ENCODE data around the gene TCFL5. TPM values are rescaled to one million over a fixed set of nuclear protein-coding genes. Genes with fewer than 3 reads are reported as not detected.

Gene TCFL5
- total RNA-seq, 1 experiment from 2014 or later = 15.1 TPM

DNA sequence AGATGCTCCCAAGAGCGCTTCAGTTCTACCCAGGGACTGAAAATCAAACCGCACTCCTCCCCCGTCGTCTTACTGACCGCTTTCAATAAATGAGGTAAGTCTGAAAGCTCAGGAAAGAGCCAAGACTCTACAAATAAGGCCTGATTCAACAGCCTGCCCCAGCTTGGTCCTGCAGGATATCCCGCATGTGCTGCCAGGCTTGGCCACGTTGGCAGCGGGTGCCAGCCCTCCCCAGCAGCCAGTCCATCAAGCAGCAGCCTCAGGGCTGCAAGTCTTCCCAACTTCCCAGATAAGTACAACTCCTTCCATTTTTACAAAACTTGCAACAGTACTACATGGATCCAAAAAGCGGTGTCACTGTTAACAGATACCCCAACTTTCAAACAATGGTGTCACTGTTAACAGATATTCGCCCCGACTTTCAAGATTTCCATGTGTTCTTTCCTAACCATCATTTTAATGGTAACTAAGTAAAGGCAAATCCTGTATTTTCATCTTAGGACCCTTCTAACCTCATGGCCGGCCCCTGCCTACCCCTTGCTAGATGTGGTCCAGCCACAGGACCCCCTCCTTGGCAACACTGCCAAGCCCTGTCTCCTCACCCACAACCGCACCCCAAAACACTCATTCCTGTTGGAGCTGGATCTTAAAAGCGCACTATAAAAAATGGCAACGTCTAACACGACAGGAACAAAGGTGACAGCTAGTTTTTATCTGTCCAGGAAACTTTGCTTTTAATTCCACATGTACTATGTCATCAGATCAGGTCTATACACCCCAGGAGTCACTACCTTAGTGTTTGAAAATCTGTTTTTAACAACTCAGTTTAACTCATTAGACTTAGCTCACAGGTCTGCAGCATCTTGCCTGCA lies 36.7 kb upstream of the TCFL5 start:
- Mint-ChIP-seq H3K4me3 (ENCODE audit: unreplicated experiment) (no peak overlapping the region), H3K27me3 (ENCODE audit: insufficient read depth, unreplicated experiment) (no peaks in the 10 kb centered on the region), H3K36me3 (ENCODE audit: insufficient read depth, unreplicated experiment) (peaks cover 100% of the 10 kb centered on the region), H3K9me3 (ENCODE audit: unreplicated experiment) (no peaks in the 10 kb centered on the region), H3K4me1 (ENCODE audit: low read depth, unreplicated experiment) (peaks cover 28% of the 10 kb centered on the region), H3K27ac (ENCODE audit: unreplicated experiment) (peak overlapping the region; percentile 60)
- BruUV-seq (replicated peaks) = no TSS peak
- no peaks in the 10 kb centered on the region for H3K9me3 ChIP-seq
- TF ChIP-seq, protein P1, sequence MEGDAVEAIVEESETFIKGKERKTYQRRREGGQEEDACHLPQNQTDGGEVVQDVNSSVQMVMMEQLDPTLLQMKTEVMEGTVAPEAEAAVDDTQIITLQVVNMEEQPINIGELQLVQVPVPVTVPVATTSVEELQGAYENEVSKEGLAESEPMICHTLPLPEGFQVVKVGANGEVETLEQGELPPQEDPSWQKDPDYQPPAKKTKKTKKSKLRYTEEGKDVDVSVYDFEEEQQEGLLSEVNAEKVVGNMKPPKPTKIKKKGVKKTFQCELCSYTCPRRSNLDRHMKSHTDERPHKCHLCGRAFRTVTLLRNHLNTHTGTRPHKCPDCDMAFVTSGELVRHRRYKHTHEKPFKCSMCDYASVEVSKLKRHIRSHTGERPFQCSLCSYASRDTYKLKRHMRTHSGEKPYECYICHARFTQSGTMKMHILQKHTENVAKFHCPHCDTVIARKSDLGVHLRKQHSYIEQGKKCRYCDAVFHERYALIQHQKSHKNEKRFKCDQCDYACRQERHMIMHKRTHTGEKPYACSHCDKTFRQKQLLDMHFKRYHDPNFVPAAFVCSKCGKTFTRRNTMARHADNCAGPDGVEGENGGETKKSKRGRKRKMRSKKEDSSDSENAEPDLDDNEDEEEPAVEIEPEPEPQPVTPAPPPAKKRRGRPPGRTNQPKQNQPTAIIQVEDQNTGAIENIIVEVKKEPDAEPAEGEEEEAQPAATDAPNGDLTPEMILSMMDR (IDR thresholded peaks at IDR 0.05; ENCODE audit: insufficient read depth in 1 of 2, low read depth in 1 of 2, low read length in 1 of 2, severe bottlenecking in 1 of 2, unreplicated experiment in 1 of 2) = no peak
- ChIA-PET CTCF (interaction anchor here (0.8 to 1.6 kb wide), 3 partner anchors 9 to 76 kb away, joined by 3 to 6 read pairs (median 5); no protein-coding TSS in a partner anchor), POLR2A (interaction anchor here (0.5 kb wide), 1 partner anchor 74 kb away, joined by 3 read pairs; no protein-coding TSS in a partner anchor)
- intact Hi-C loops (cut with micrococcal nuclease; ENCODE audit: unreplicated experiment) = no loop called here
- H3K36me3 ChIP-seq (ENCODE audit: control insufficient read depth, insufficient read depth, low read length) = peaks cover 11% of the 10 kb centered on the region
- H3K27me3 ChIP-seq (replicated peaks; ENCODE audit: control insufficient read depth, insufficient read depth, low read length) = no peaks in the 10 kb centered on the region
- peaks cover 13% of the 10 kb centered on the region for H3K4me1 ChIP-seq
- H3K4me3 ChIP-seq (ENCODE audit: low read depth, low read length) = no peak overlapping the region
- no peak for DNase-seq

DNA sequence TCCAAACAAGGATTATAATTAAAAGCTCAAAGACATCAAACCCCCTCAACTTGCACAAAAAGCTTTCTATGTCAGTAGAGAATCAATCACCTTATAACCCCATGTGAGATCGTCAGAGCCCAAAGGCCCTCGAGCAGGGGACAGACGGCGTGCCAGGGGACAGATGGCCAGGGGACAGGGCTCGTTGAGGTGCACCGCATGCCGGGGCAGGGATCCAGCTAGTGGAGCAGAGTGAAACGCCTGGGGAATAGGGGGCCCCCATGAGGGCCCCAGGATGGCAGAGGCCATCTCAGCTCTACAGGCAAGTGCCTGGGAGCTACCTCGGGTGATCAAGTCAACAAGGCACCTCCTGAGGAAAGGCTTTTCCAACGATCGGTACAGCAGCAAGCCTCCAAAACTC lies 36.0 kb upstream of the TCFL5 start:
- no peaks in the 10 kb centered on the region for H3K27me3 ChIP-seq (replicated peaks; ENCODE audit: control insufficient read depth, insufficient read depth, low read length)
- DNase-seq = no peak
- H3K27ac Mint-ChIP-seq (ENCODE audit: unreplicated experiment) = peak overlapping the region; percentile 23
- H3K4me3 Mint-ChIP-seq (ENCODE audit: unreplicated experiment) = no peak overlapping the region
- H3K9me3 ChIP-seq = no peaks in the 10 kb centered on the region
- TF ChIP-seq, protein P1 (IDR thresholded peaks at IDR 0.05; ENCODE audit: insufficient read depth in 1 of 2, low read depth in 1 of 2, low read length in 1 of 2, severe bottlenecking in 1 of 2, unreplicated experiment in 1 of 2) = no peak
- ChIA-PET POLR2A (no interaction called here), CTCF (interaction anchor here (0.9 to 1.6 kb wide), 2 partner anchors 10 to 75 kb away, joined by 5 to 6 read pairs; no protein-coding TSS in a partner anchor)
- H3K27me3 Mint-ChIP-seq (ENCODE audit: insufficient read depth, unreplicated experiment) = no peaks in the 10 kb centered on the region
- no peaks in the 10 kb centered on the region for H3K9me3 Mint-ChIP-seq (ENCODE audit: unreplicated experiment)
- no TSS peak for BruUV-seq (replicated peaks)
- H3K4me3 ChIP-seq (ENCODE audit: low read depth, low read length) = no peak overlapping the region
- intact Hi-C loops (cut with micrococcal nuclease; ENCODE audit: unreplicated experiment) = no loop called here
- H3K36me3 Mint-ChIP-seq (ENCODE audit: insufficient read depth, unreplicated experiment) = peaks cover 100% of the 10 kb centered on the region
- peaks cover 28% of the 10 kb centered on the region for H3K4me1 Mint-ChIP-seq (ENCODE audit: low read depth, unreplicated experiment)
- peaks cover 9% of the 10 kb centered on the region for H3K36me3 ChIP-seq (ENCODE audit: control insufficient read depth, insufficient read depth, low read length)
- peaks cover 13% of the 10 kb centered on the region for H3K4me1 ChIP-seq

DNA sequence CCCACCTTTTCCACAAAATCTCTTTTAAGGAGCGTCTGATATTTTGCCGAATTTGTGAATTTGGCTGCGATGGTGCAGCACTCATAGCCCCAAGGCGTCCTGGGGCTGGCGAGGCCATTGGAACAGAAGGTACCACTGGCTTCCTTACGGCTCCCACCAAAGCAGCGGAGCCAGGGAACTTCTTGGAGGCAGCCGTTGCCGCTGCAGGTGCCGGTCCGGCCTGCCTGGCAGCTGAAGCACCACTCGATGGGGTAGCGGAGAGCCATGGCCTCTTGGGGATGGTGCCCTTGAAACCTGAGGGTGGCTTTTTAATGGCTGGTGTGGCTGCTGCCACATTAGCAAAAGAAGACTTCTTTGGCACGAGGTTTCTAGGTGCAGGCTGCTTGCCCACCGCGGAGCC lies 34.9 kb upstream of the TCFL5 start:
- Histone ChIP-seq H3K36me3 (ENCODE audit: control insufficient read depth, insufficient read depth, low read length) (peaks cover 6% of the 10 kb centered on the region), H3K27me3 (replicated peaks; ENCODE audit: control insufficient read depth, insufficient read depth, low read length) (no peaks in the 10 kb centered on the region), H3K4me3 (ENCODE audit: low read depth, low read length) (no peak overlapping the region), H3K9me3 (no peaks in the 10 kb centered on the region), H3K4me1 (peaks cover 13% of the 10 kb centered on the region)
- peaks cover 100% of the 10 kb centered on the region for H3K36me3 Mint-ChIP-seq (ENCODE audit: insufficient read depth, unreplicated experiment)
- no TSS peak for BruUV-seq (replicated peaks)
- no peaks in the 10 kb centered on the region for H3K27me3 Mint-ChIP-seq (ENCODE audit: insufficient read depth, unreplicated experiment)
- peaks cover 17% of the 10 kb centered on the region for H3K4me1 Mint-ChIP-seq (ENCODE audit: low read depth, unreplicated experiment)
- DNase-seq = no peak
- POLR2A ChIA-PET = no interaction called here
- no peaks in the 10 kb centered on the region for H3K9me3 Mint-ChIP-seq (ENCODE audit: unreplicated experiment)
- intact Hi-C loops (cut with micrococcal nuclease; ENCODE audit: unreplicated experiment) = no loop called here
- H3K4me3 Mint-ChIP-seq (ENCODE audit: unreplicated experiment) = no peak overlapping the region
- H3K27ac Mint-ChIP-seq (ENCODE audit: unreplicated experiment) = no peak overlapping the region
- TF ChIP-seq, protein P1 (IDR thresholded peaks at IDR 0.05; ENCODE audit: insufficient read depth in 1 of 2, low read depth in 1 of 2, low read length in 1 of 2, severe bottlenecking in 1 of 2, unreplicated experiment in 1 of 2) = no peak
- CTCF ChIA-PET = no interaction called here

Measured in Caco-2 (cell line).